ENCODE results near the gene UBASH3A.

GRCh38 chr21:42473498-42474042 lies 69.9 kb downstream of the UBASH3A start:
- TF ChIP-seq CTCF (IDR thresholded peaks at IDR 0.05; ENCODE audit: borderline replicate concordance, extremely low read depth, low read length, poor library complexity, severe bottlenecking) (no peak), EZH2 (IDR thresholded peaks at IDR 0.05; ENCODE audit: borderline replicate concordance, low read depth, low read length, severe bottlenecking) (no peak)
